ENCODE measurements around the gene GABRA4.

GABRA4 gene

DNA sequence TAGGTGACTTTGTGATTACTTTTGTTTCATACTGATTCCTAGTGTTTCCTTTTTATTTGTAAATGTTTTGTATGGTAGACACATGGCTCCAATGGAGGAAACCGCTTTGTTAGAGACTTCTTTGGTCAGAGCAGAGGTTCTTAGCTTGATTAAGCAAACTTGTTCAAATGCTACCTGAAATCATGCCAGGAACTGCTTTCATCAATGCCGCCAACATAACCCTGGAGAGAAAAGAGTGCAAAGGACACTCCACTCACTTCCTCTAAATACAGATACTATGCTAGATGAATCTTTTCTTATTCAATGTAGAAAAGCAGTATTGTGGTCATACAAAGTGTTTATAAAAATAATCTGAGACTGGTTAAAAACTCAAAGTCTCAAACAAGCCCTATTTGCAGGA, 58.7 kb downstream of the GABRA4 start:
- Histone ChIP-seq H3K4me3 (ENCODE audit: insufficient read depth, low read depth, low read length) (no peak overlapping the region), H3K27me3 (ENCODE audit: control insufficient read depth, insufficient read depth, low read length, poor library complexity, severe bottlenecking) (no peaks in the 10 kb centered on the region), H3K9me3 (ENCODE audit: control insufficient read depth, low read length) (no peaks in the 10 kb centered on the region), H3K4me1 (ENCODE audit: control insufficient read depth, insufficient read depth, low read length) (no peaks in the 10 kb centered on the region), H3K27ac (ENCODE audit: insufficient read depth, low read depth, low read length, poor library complexity, severe bottlenecking) (no peak overlapping the region), H3K36me3 (ENCODE audit: control insufficient read depth, insufficient read depth, low read length) (no peaks in the 10 kb centered on the region)
- 89 to 90% methylated on average over 2 of the region's 2 CpGs for WGBS, 2 experiments

DNA sequence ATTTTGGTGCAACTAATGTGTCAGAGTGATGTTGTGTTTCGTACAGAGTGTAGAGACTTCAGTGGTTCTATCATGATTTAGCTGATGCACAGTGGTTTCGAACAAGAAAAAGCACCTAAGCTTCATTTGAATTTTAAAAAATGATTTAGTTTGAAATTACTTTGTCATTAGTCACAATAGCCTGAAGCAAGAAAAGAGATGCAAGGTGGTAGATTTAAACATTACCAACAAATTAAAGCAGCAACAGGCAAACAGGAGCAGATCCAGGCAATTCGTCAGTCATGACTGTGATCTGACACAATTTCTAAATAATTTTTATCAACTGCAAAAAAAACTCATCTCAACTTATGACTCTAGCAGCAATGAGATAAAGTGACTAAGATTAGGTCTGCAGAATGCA, 59.7 kb downstream of the GABRA4 start:
- Histone ChIP-seq H3K27ac (ENCODE audit: insufficient read depth, low read depth, low read length, poor library complexity, severe bottlenecking) (no peak overlapping the region), H3K36me3 (ENCODE audit: control insufficient read depth, insufficient read depth, low read length) (no peaks in the 10 kb centered on the region), H3K4me3 (ENCODE audit: insufficient read depth, low read depth, low read length) (no peak overlapping the region), H3K9me3 (ENCODE audit: control insufficient read depth, low read length) (no peaks in the 10 kb centered on the region), H3K4me1 (ENCODE audit: control insufficient read depth, insufficient read depth, low read length) (no peaks in the 10 kb centered on the region), H3K27me3 (ENCODE audit: control insufficient read depth, insufficient read depth, low read length, poor library complexity, severe bottlenecking) (no peaks in the 10 kb centered on the region)
- 92 to 97% methylated on average over 3 of the region's 3 CpGs for WGBS, 2 experiments

DNA sequence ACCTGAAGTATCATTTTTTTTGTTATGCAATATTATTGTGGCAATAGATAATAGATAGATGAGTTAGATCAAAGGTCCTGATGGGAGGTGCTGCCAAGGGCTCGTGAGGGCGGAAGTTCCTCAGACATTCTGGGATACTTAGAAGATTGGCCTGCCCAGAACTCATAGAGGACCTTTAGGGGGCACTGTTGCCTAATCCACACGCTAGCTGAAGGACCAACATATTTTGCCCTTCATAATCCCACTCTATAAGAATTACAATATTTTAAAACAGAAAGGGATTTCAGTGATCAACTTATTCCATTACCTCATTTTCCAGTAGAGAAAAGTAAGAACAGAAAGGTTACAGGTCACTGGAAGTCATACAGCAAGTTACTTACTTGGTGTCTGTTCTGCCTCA, 61.4 kb downstream of the GABRA4 start:
- no peaks in the 10 kb centered on the region for H3K27me3 ChIP-seq (ENCODE audit: control insufficient read depth, insufficient read depth, low read length, poor library complexity, severe bottlenecking)
- no peak overlapping the region for H3K4me3 ChIP-seq (ENCODE audit: insufficient read depth, low read depth, low read length)
- no peak overlapping the region for H3K27ac ChIP-seq (ENCODE audit: insufficient read depth, low read depth, low read length, poor library complexity, severe bottlenecking)
- H3K4me1 ChIP-seq (ENCODE audit: control insufficient read depth, insufficient read depth, low read length) = no peaks in the 10 kb centered on the region
- 34 to 42% methylated on average over 3 of the region's 3 CpGs for WGBS, 2 experiments
- no peaks in the 10 kb centered on the region for H3K36me3 ChIP-seq (ENCODE audit: control insufficient read depth, insufficient read depth, low read length)
- no peaks in the 10 kb centered on the region for H3K9me3 ChIP-seq (ENCODE audit: control insufficient read depth, low read length)

DNA sequence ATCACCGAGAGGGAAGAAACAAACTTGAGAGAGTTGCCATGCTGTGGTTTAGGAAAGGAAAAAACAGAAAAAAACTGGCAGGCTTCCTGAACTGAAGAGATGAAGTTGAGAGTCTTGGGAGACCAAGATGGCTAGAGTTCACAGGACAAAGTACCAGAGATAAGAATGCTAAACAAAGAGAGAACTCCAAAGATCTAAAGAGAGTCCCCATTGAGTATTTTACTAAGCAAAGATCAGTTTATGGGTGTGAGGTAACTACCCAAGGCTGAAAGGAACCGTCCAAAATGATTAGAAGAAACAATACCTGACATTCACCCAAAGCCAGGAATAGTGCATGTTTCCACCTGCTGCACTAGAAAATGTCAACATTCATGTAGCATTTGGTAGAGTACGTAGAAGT, 62.5 kb downstream of the GABRA4 start:
- 79 to 83% methylated on average over 1 to 3 of the region's 3 CpGs for WGBS, 2 experiments
- Histone ChIP-seq H3K9me3 (ENCODE audit: control insufficient read depth, low read length) (no peaks in the 10 kb centered on the region), H3K4me1 (ENCODE audit: control insufficient read depth, insufficient read depth, low read length) (no peaks in the 10 kb centered on the region), H3K36me3 (ENCODE audit: control insufficient read depth, insufficient read depth, low read length) (no peaks in the 10 kb centered on the region), H3K4me3 (ENCODE audit: insufficient read depth, low read depth, low read length) (no peak overlapping the region), H3K27me3 (ENCODE audit: control insufficient read depth, insufficient read depth, low read length, poor library complexity, severe bottlenecking) (no peaks in the 10 kb centered on the region), H3K27ac (ENCODE audit: insufficient read depth, low read depth, low read length, poor library complexity, severe bottlenecking) (no peak overlapping the region)

DNA sequence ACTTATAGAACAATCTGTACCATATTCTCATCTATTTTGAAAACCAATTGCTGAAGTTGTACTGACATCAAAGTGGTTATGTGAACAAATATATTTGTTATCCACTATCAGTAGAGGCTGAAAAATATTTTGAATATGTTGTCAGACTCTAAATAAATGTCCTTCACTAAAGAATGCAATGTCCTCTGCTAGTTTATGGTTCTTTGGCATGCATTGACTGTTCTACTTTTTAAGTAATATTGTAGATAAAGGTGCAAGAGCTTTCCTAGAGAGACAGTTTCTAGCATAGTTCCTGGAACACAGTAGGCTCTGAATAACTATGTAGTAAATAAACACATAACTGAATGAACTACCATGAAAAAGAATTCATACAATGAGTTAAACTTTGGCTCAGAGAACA, 66.2 kb downstream of the GABRA4 start:
- H3K36me3 ChIP-seq (ENCODE audit: control insufficient read depth, insufficient read depth, low read length) = no peaks in the 10 kb centered on the region
- no peaks in the 10 kb centered on the region for H3K9me3 ChIP-seq (ENCODE audit: control insufficient read depth, low read length)
- H3K4me3 ChIP-seq (ENCODE audit: insufficient read depth, low read depth, low read length) = no peak overlapping the region
- no peaks in the 10 kb centered on the region for H3K27me3 ChIP-seq (ENCODE audit: control insufficient read depth, insufficient read depth, low read length, poor library complexity, severe bottlenecking)
- H3K4me1 ChIP-seq (ENCODE audit: control insufficient read depth, insufficient read depth, low read length) = no peaks in the 10 kb centered on the region
- H3K27ac ChIP-seq (ENCODE audit: insufficient read depth, low read depth, low read length, poor library complexity, severe bottlenecking) = no peak overlapping the region

DNA sequence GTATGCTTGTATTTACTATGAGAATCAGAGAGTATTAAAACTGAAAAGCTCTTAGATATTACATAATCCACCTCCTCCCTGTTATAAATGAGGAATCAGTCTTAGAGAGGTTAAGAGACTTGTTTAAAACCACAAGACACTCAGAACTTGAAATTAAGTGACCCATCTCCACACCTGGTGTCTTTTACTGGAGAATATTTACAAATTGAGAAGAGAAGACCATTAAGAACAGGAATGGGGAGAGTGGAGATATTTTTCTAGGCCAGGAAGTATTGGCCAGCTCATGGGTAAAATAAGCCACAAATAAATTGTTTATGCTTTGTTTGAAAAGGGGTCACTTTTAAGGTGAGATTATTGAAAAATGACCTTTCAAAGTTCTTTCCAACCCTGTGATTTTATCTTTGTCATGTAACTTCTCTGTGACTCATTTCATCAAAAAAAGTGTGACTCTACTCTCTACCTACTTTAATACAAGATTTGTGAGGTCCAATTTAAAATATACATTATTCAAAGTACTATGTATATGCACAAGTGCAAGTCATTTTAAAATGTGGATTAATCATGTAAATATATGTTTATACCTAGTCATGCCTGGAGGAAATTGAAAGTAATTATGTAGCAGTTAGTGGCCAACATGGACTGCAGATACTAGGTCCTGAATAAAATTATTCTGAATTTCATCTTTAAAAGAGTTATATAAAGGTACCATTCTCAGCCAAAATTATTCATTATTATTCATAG, 68.4 kb downstream of the GABRA4 start:
- no peaks in the 10 kb centered on the region for H3K9me3 ChIP-seq (ENCODE audit: control insufficient read depth, low read length)
- no peaks in the 10 kb centered on the region for H3K36me3 ChIP-seq (ENCODE audit: control insufficient read depth, insufficient read depth, low read length)
- no peak overlapping the region for H3K27ac ChIP-seq (ENCODE audit: insufficient read depth, low read depth, low read length, poor library complexity, severe bottlenecking)
- H3K4me3 ChIP-seq (ENCODE audit: insufficient read depth, low read depth, low read length) = no peak overlapping the region
- H3K4me1 ChIP-seq (ENCODE audit: control insufficient read depth, insufficient read depth, low read length) = no peaks in the 10 kb centered on the region
- no peaks in the 10 kb centered on the region for H3K27me3 ChIP-seq (ENCODE audit: control insufficient read depth, insufficient read depth, low read length, poor library complexity, severe bottlenecking)

DNA sequence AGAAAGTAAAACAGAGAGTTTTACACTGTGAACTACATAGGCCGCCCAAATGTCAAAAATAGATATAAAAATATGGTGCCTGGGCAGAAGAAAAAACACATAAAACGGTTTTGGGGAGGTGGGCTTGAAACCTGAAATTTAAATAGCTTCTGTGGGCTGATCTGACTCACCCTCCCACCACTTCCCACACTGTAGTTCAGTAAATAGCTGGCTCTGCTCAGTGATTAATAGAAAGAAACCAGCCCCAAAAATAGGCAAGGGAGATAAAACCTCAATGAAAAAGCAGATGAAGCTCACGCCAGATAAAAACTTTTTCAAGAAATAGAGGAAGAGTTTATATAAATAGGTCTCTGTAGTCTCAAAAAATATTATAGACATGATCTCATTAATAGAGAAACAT, 71.2 kb downstream of the GABRA4 start:
- H3K27me3 ChIP-seq (ENCODE audit: control insufficient read depth, insufficient read depth, low read length, poor library complexity, severe bottlenecking) = no peaks in the 10 kb centered on the region
- H3K27ac ChIP-seq (ENCODE audit: insufficient read depth, low read depth, low read length, poor library complexity, severe bottlenecking) = no peak overlapping the region
- 90 to 100% methylated on average over 3 of the region's 3 CpGs for WGBS, 2 experiments

DNA sequence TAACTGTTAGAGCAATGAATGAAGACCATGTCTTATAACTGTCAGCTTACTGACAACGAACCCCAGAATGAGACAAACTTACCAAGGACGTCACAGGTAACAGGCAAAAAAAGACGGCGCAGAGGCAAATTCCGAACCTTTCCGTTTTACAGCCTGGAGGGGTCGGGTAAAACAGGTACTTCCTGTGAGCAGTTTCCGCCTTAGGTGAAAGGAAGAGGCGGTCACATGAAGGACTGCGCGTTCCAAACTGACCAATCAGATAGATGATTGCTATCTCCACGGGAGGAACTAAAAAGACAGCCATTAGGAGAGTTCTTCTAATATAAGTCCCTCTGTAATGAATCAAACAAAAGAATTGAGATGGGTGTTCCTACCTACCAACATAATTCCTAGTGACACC, 84.3 kb downstream of the GABRA4 start, which contains the start of gene COX7B2:
Gene COX7B2 (minus strand): TSS at position 168 of the 400 bp plus-strand sequence. CDS start 174,053 bp downstream, outside the sequence.
- no peak within 1 kb of the TSS for H3K27ac ChIP-seq (ENCODE audit: insufficient read depth, low read depth, low read length, poor library complexity, severe bottlenecking)
- WGBS, 2 experiments = 90 to 91% methylated on average over 12 of the region's 12 CpGs

More for the DNA sequence above, 71.2 kb downstream of the GABRA4 start:
- H3K4me1 ChIP-seq (ENCODE audit: control insufficient read depth, insufficient read depth, low read length) = no peaks in the 10 kb centered on the region
- no peaks in the 10 kb centered on the region for H3K36me3 ChIP-seq (ENCODE audit: control insufficient read depth, insufficient read depth, low read length)
- H3K4me3 ChIP-seq (ENCODE audit: insufficient read depth, low read depth, low read length) = no peak overlapping the region
- H3K9me3 ChIP-seq (ENCODE audit: control insufficient read depth, low read length) = no peaks in the 10 kb centered on the region

DNA sequence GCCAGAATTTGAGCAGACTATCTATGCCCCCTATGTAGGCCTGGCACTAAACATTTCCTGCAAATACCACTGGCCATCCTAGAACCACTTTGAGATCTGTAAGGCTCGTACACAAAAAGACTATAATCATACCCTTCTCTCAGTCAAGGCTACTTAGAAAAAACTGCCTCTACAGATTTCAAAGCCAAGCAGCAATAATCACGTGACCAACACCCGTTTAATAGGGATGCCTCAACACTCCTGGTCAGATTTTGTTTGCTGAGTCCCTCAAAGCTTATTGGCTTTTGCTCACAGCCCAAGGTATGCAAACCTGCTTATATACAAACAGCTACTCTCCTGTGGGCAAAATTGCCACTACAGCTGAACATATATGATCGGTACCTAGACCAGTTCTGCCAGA, 85.2 kb downstream of the GABRA4 start:
- no peak overlapping the region for H3K27ac ChIP-seq (ENCODE audit: insufficient read depth, low read depth, low read length, poor library complexity, severe bottlenecking)
- WGBS, 2 experiments = 94 to 96% methylated on average over 4 of the region's 4 CpGs
- H3K4me3 ChIP-seq (ENCODE audit: insufficient read depth, low read depth, low read length) = no peak overlapping the region
- no peaks in the 10 kb centered on the region for H3K4me1 ChIP-seq (ENCODE audit: control insufficient read depth, insufficient read depth, low read length)
- no peaks in the 10 kb centered on the region for H3K27me3 ChIP-seq (ENCODE audit: control insufficient read depth, insufficient read depth, low read length, poor library complexity, severe bottlenecking)
- no peaks in the 10 kb centered on the region for H3K36me3 ChIP-seq (ENCODE audit: control insufficient read depth, insufficient read depth, low read length)
- no peaks in the 10 kb centered on the region for H3K9me3 ChIP-seq (ENCODE audit: control insufficient read depth, low read length)

More for the DNA sequence above, 84.3 kb downstream of the GABRA4 start, which contains the start of gene COX7B2:
- Histone ChIP-seq H3K4me1 (ENCODE audit: control insufficient read depth, insufficient read depth, low read length) (no peaks in the 10 kb centered on the region), H3K9me3 (ENCODE audit: control insufficient read depth, low read length) (no peaks in the 10 kb centered on the region), H3K4me3 (ENCODE audit: insufficient read depth, low read depth, low read length) (no peak within 1 kb of the TSS), H3K36me3 (ENCODE audit: control insufficient read depth, insufficient read depth, low read length) (no peaks in the 10 kb centered on the region), H3K27me3 (ENCODE audit: control insufficient read depth, insufficient read depth, low read length, poor library complexity, severe bottlenecking) (no peaks in the 10 kb centered on the region)

DNA sequence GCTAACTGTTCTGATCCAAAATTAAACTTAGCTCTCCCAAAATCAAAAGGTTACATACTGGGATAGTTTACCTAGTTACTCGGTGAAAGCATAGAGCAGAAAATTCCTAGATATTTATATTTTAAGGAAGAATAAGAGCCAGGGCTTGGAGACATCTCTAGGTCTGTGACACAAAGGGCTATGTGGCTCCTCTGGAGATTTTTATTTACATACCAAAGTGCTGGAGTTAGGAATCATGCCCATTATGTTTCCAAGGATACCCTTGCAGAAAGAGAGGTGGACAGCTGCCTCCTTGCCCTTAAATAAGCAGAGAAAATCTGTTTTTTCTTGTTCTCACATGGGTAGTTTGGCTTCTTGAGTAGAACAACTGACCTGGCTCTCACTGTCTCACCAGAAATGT, 93.3 kb downstream of the GABRA4 start:
- no peak overlapping the region for H3K27ac ChIP-seq (ENCODE audit: insufficient read depth, low read depth, low read length, poor library complexity, severe bottlenecking)
- 100% methylated on average over 1 of the region's 1 CpG; no CpG with 5 or more reads in 1 of the 2 experiments for WGBS, 2 experiments
- no peaks in the 10 kb centered on the region for H3K36me3 ChIP-seq (ENCODE audit: control insufficient read depth, insufficient read depth, low read length)
- H3K4me1 ChIP-seq (ENCODE audit: control insufficient read depth, insufficient read depth, low read length) = no peaks in the 10 kb centered on the region
- no peak overlapping the region for H3K4me3 ChIP-seq (ENCODE audit: insufficient read depth, low read depth, low read length)
- no peaks in the 10 kb centered on the region for H3K9me3 ChIP-seq (ENCODE audit: control insufficient read depth, low read length)
- H3K27me3 ChIP-seq (ENCODE audit: control insufficient read depth, insufficient read depth, low read length, poor library complexity, severe bottlenecking) = no peaks in the 10 kb centered on the region
